HEK293T (cell line): ENCODE measurements around the gene ZNF414.

Source experiments
- CTCF ChIA-PET: fragments of 350-600 bp; formaldehyde crosslinking; extraction: SDS; loops from one replicate; lab custom pipeline; 2021; ENCODE audit warnings: antibody characterized with exemption, inconsistent platforms; lab: Yijun Ruan, JAX
- POLR2A ChIA-PET: fragments of 350-600 bp; formaldehyde crosslinking; extraction: SDS; loops from one replicate; lab custom pipeline; 2020; ENCODE audit warnings: antibody characterized with exemption, inconsistent platforms; lab: Yijun Ruan, JAX
- DNase-seq: peaks from one replicate; pipeline ENCODE4 v3.0.0; 2012; ENCODE audit warnings: mixed read lengths; ENCODE audit errors: extremely low spot score
- ARNT ChIP-seq: fragments of 450-650 bp; IDR thresholded peaks from 2 replicates; pipeline ENCODE4 v1.6.1; 2017; ENCODE audit warnings: mild to moderate bottlenecking
- BHLHE40 ChIP-seq: fragments of 450-650 bp; IDR thresholded peaks from 2 replicates; pipeline ENCODE4 v1.6.1; 2016; ENCODE audit warnings: mild to moderate bottlenecking, moderate library complexity, borderline replicate concordance
- CTBP1 ChIP-seq: fragments of 450-650 bp; IDR thresholded peaks from 2 replicates; pipeline ENCODE4 v1.6.1; 2016; ENCODE audit warnings: borderline replicate concordance
- ELF4 ChIP-seq: fragments of 450-650 bp; IDR thresholded peaks from 2 replicates; pipeline ENCODE4 v1.6.1; 2017; ENCODE audit warnings: antibody characterized with exemption
- FOXA1 ChIP-seq: fragments of 450-650 bp; IDR thresholded peaks from 2 replicates; pipeline ENCODE4 v1.6.1; 2016; ENCODE audit warnings: mild to moderate bottlenecking
- FOXK2 ChIP-seq: fragments of 450-650 bp; IDR thresholded peaks from 2 replicates; pipeline ENCODE4 v1.6.1; 2016; ENCODE audit warnings: mild to moderate bottlenecking
- FOXM1 ChIP-seq: fragments of 450-650 bp; IDR thresholded peaks from 2 replicates; pipeline ENCODE4 v1.6.1; 2017; ENCODE audit warnings: mild to moderate bottlenecking, borderline replicate concordance
- HDGF ChIP-seq: fragments of 450-650 bp; IDR thresholded peaks from 2 replicates; pipeline ENCODE4 v1.6.1; 2017; ENCODE audit warnings: antibody characterized with exemption, borderline replicate concordance
- L3MBTL2 ChIP-seq: fragments of 450-650 bp; conservative IDR thresholded peaks from 2 replicates; pipeline ENCODE4 v1.6.1; 2016; ENCODE audit warnings: mild to moderate bottlenecking
- LEF1 ChIP-seq: fragments of 450-650 bp; IDR thresholded peaks from 2 replicates; pipeline ENCODE4 v1.6.1; 2017; ENCODE audit warnings: mild to moderate bottlenecking, borderline replicate concordance
- NFRKB ChIP-seq: fragments of 450-650 bp; IDR thresholded peaks from 2 replicates; pipeline ENCODE4 v1.6.1; 2016; ENCODE audit warnings: mild to moderate bottlenecking, moderate library complexity
- SP1 ChIP-seq: fragments of 450-650 bp; IDR thresholded peaks from 2 replicates; pipeline ENCODE4 v1.6.1; 2017
- SUZ12 ChIP-seq: fragments of 450-650 bp; IDR thresholded peaks from 2 replicates; pipeline ENCODE4 v1.6.1; 2016; ENCODE audit warnings: mild to moderate bottlenecking
- TARDBP ChIP-seq: fragments of 450-650 bp; IDR thresholded peaks from 2 replicates; pipeline ENCODE4 v1.6.1; 2016
- ZNF384 ChIP-seq: fragments of 450-650 bp; IDR thresholded peaks from 2 replicates; pipeline ENCODE4 v1.6.1; 2016
- TF ChIP-seq, protein P1 (sequence below): fragments of 450-650 bp; IDR thresholded peaks from 2 replicates; pipeline ENCODE4 v1.6.1; 2016

ZNF414 gene

DNA sequence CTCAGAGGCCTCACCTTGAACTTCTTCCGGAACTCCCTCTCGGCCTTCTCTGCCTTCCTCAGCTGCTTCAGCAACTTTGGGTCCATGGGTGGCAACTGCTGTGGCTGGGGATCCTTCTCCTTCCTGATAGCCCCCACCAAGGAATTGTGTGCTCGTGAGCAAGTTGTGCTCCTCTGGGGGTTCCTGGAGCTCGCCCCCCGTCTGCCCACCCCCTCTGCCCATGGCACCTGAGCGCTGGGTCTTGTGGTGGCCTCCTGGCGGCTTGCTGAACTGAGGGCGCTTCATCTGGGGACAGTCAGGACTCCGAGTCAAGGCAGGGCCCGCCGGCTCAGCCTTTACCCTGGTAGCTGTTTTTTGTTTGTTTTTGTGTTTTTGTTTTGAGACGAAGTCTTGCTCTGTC lies 23.1 kb downstream of the ZNF414 start:
- no peak for DNase-seq
- ChIA-PET CTCF (no interaction called here), POLR2A (interaction anchor here (2.0 kb wide), 1 partner anchor 23 kb away, joined by 8 read pairs; the partner anchor contains the start of gene ZNF414)
- no peak for TF ChIP-seq FOXK2
- no peak for TF ChIP-seq SUZ12

DNA sequence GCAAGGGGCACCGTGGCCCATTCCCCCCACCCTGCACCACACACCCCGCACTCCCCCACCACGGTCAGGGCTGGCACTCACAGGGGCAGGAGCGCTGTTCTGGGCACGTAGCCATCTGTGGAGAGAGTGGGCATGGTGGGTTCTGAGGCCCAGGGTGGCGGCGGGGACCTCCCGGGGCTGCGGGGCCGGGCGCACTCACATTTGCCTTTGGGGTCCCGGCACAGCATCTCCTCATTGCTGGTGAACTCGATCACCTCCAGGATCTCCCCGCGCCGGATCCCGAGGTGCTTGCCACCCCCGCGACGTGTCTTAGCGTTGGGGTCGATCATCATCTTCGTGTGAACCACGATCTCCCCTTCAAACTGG lies 23.6 kb downstream of the ZNF414 start:
- CTCF ChIA-PET, result no interaction called here
- POLR2A ChIA-PET, result interaction anchor here (2.0 kb wide), 1 partner anchor 23 kb away, joined by 8 read pairs; the partner anchor contains the start of gene ZNF414
- no peak for DNase-seq
- TF ChIP-seq ZNF384, result no peak
- TF ChIP-seq FOXK2, result no peak
- no peak for TF ChIP-seq TARDBP
- no peak for TF ChIP-seq CTBP1
- TF ChIP-seq, protein P1, sequence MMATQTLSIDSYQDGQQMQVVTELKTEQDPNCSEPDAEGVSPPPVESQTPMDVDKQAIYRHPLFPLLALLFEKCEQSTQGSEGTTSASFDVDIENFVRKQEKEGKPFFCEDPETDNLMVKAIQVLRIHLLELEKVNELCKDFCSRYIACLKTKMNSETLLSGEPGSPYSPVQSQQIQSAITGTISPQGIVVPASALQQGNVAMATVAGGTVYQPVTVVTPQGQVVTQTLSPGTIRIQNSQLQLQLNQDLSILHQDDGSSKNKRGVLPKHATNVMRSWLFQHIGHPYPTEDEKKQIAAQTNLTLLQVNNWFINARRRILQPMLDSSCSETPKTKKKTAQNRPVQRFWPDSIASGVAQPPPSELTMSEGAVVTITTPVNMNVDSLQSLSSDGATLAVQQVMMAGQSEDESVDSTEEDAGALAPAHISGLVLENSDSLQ, result no peak
- TF ChIP-seq HDGF, result no peak
- TF ChIP-seq ARNT, result no peak
- no peak for TF ChIP-seq L3MBTL2
- no peak for TF ChIP-seq FOXM1
- no peak for TF ChIP-seq LEF1
- TF ChIP-seq BHLHE40, result no peak
- no peak for TF ChIP-seq SUZ12
- TF ChIP-seq ELF4, result no peak
- TF ChIP-seq SP1, result no peak
- no peak for TF ChIP-seq FOXA1

DNA sequence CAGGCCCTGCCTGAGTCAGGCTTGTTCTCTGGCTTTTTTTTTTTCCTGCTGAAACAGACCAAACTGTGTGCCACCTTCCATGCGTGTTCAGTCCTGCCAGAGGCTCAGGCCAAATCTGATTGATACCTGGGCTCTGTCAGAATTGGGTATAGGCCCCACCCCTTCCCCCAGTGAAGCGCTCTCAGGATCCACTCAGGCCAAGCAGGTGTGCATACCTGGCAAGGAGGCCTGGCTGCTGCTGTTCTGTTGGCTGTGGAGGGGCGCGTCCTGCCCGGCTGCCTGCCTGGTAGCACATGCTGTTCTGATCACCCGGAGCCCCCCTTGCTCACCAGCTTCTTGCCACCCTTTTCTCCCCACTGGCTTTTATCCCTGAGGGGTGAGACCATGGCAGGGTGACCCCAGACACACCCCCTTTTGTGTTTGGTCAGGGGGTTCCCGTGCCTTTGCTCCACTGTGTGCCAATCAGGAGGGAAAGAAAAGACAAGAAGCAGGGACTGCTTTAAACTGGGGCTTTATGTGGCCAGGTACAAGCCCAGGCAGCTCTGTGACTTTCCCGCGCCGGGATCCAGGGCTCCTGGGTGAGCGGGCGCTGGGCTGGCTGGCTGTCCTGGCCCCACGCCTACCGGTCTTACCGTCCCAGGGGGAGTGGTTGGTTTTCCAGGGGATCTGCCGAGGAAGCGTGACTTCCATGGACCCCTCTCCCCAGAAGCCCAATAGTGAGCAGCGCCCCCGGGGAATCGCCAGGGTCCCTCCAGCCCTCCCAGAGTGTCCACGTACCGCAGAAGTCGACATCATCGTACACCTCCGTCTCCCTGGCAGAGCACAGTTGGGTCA lies 24.2 kb downstream of the ZNF414 start:
- no peak for DNase-seq
- ChIA-PET POLR2A (interaction anchor here (1.0 to 2.0 kb wide), 2 partner anchors 24 kb away, joined by 3 to 8 read pairs; partner anchors contain the start of gene ZNF414), CTCF (no interaction called here)
- no peak for TF ChIP-seq FOXA1
- no peak for TF ChIP-seq L3MBTL2
- TF ChIP-seq SUZ12, result no peak
- TF ChIP-seq HDGF, result no peak

GRCh38 chr19:8488365-8488764 lies 25.6 kb downstream of the ZNF414 start:
- TF ChIP-seq LEF1 (no peak), BHLHE40 (no peak), FOXA1 (no peak), CTBP1 (no peak), NFRKB (no peak), ZNF384 (no peak), FOXM1 (no peak), L3MBTL2 (no peak), TARDBP (no peak), ARNT (no peak), HDGF (no peak), ELF4 (no peak), SUZ12 (no peak), FOXK2 (no peak), SP1 (no peak)
- TF ChIP-seq, protein P1, result no peak
- DNase-seq, result no peak
- POLR2A ChIA-PET, result interaction anchor here (1.0 to 1.3 kb wide), 2 partner anchors 17 to 25 kb away, joined by 3 read pairs; partner anchors contain the start of gene ZNF414
- CTCF ChIA-PET, result interaction anchor here (0.6 kb wide), 1 partner anchor 133 kb away, joined by 3 read pairs; no protein-coding TSS in a partner anchor

DNA sequence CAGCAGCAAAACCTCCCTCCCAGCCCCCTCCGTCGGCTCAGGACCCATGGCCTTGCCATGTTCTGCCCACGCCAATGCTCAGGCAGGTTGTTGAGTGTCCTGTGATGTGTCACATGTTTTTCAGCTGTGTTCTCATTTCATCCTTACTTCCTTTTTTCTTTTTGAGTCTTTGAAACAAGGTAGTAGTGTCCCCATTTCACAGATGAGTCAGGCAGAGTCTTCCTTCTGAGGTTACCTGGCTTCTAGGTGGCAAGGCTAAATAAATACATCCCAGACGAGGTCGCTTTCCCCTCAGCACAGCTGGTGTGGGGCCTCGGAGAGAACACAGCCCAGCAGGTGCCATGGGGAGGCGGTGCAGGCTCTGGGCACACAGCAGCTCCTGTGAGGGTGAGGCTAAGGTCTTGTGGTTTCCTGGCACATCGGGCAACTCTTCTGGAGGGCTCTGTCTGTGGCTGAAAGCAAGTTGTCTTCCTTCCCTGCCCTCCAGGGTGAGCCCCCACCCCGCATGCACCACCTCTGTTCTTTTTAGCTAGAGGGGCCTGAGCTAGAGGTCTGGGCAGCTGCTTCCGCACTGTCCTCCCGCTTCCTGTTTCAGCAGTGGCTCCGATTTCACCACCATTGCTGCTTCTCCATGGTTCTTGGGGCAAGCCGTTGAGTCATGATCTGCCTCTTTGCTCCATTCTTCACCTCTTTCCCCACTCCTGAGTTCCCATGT lies 26.7 kb downstream of the ZNF414 start:
- POLR2A ChIA-PET, result interaction anchor here (0.5 to 1.3 kb wide), 3 partner anchors 18 to 95 kb away, joined by 3 to 4 read pairs (median 3); partner anchors contain the start of gene ZNF414
- no peak for DNase-seq
- TF ChIP-seq ZNF384, result no peak
- no peak for TF ChIP-seq SP1
- no peak for TF ChIP-seq BHLHE40
- no peak for TF ChIP-seq FOXM1
- TF ChIP-seq TARDBP, result no peak
- TF ChIP-seq ELF4, result no peak
- TF ChIP-seq FOXK2, result no peak
- no peak for TF ChIP-seq NFRKB
- TF ChIP-seq ARNT, result no peak
- no peak for TF ChIP-seq L3MBTL2
- no peak for TF ChIP-seq SUZ12
- no peak for TF ChIP-seq FOXA1
- TF ChIP-seq HDGF, result no peak
- TF ChIP-seq, protein P1, result no peak
- TF ChIP-seq LEF1, result no peak
- TF ChIP-seq CTBP1, result no peak
- CTCF ChIA-PET, result no interaction called here

GRCh38 chr19:8486661-8487136 lies 27.3 kb downstream of the ZNF414 start:
- ChIA-PET POLR2A (no interaction called here), CTCF (no interaction called here)
- no peak for TF ChIP-seq SUZ12
- no peak for TF ChIP-seq NFRKB
- TF ChIP-seq FOXA1, result no peak
- TF ChIP-seq FOXM1, result no peak
- no peak for TF ChIP-seq ARNT
- no peak for TF ChIP-seq SP1
- TF ChIP-seq, protein P1, result no peak
- DNase-seq, result no peak
